Raji (cell line): ENCODE measurements around the gene CSMD2.

ENCODE experiments used
- POLR2A ChIP-seq: IDR thresholded peaks from 2 replicates; pipeline ENCODE4 v1.6.1; 2011; ENCODE audit warnings: low read depth, low read length, control low read depth; ENCODE audit not compliant: insufficient read depth

CSMD2 gene

GRCh38 chr1:33535334-33535733 is 629.7 kb downstream of the CSMD2 start:
- TF ChIP-seq POLR2A: no peak

- no peak for TF ChIP-seq POLR2A
Observed at GRCh38 chr1:33532936-33533335, 632.1 kb downstream of the CSMD2 start.

DNA sequence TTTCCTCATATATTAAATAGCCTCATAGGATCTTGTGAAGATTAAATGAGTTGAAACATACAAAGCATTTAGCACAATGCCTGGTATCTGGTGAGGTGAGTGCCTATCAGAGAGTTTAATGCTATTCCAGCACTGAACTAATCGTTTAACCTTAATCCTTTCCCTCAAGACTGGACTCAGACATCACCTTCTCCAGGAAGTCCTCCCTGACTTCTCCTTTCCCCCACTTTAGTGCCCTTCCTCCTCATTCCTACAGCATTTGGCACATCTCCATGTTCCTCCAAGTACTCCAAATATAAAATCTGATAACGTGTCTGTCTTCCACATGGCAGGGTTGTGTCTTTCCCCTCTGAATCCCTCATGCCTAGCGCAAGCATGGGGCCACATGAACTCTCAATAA is 632.8 kb downstream of the CSMD2 start:
- no peak for TF ChIP-seq POLR2A

- no peak for TF ChIP-seq POLR2A
Observed at GRCh38 chr1:33529957-33530356, 635.1 kb downstream of the CSMD2 start.

DNA sequence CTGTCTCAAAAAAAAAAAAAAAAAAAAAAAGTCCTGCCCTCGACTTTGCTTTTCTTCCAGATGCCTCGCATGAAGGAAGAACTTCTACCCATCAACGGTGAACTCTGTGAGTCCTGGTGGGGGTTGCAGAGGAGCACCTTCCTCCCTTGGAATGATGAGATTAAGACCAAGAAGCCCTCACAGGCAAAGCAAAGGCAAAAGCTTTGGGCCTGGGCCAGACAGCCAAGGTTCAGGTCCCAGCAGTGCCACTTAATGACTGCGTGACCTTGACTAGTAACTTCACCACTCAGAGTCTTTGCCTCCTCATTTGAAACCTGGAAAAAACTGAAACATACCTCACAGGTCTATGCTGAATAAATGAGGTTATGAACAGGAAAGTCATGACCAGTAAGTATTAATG is 637.1 kb downstream of the CSMD2 start:
- no peak for TF ChIP-seq POLR2A

- no peak for TF ChIP-seq POLR2A
Observed at GRCh38 chr1:33524586-33524985, 640.4 kb downstream of the CSMD2 start.

DNA sequence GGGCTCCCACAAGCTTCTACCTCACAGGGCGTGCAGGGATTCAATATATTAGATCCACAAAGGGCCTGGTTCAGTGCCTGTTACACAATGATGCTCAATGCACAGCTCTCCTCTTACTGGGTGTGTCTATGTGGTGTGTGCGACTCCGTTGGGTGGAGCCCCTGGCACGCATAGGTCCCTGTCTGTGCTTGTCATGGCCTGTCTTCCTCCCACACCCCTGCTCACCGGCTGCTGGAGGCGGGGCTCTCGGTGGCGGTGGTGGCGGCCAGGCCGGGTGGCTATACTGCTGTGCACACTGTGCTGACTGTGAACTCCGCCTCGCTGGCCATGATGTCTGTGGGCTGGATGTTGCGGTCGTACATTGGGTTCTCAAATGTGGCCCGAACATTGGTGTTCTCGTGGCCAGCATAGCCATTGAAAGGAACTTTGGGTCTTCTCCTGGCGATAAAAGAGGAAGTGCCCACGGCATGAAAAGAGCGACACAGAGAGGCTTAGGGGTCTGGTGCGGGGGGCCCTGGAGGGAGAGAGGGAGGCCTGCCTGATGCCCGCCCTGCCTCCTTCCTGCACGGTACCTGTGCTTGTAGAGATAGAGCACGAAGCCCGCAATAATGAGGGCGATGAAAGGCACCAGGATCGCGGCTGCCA is 645.7 kb downstream of the CSMD2 start:
- no peak for TF ChIP-seq POLR2A

- TF ChIP-seq POLR2A: no peak
Observed at GRCh38 chr1:33517596-33518250, 647.3 kb downstream of the CSMD2 start.

DNA sequence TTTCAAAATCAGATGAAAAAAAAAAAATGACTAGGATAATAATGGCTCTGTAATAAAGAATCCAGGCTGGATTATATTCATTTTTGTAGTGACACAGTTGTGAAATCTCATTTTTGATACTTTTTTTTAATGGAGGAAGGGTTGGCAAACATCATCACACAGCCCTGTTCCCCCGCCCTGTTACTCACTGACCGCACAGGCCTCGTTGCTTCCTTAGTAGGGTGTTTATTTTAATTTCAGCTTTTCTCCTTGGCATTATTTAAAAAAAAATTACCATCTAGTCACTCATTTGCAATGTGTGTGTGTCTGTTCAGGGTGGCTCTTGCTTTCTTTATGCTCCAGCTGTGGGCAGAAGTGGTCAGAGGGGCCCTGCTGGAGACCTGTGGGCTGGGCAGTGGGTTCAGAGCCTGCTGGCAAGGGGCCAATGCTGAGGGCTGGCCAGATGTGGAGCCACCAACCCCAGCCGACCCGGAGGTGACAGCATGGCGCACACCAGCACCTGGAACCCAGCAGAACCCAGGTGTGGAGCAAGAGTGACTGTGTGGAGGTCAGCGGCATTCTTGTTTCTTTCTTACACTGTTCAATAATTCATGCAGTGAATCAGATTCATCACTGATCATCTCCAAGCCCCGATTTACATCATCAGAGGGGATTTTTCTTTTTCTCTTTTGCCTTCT is 648.0 kb downstream of the CSMD2 start:
- no peak for TF ChIP-seq POLR2A

- TF ChIP-seq POLR2A: no peak
Observed at GRCh38 chr1:33516428-33516827, 648.6 kb downstream of the CSMD2 start.

- no peak for TF ChIP-seq POLR2A
Observed at GRCh38 chr1:33515607-33516006, 649.4 kb downstream of the CSMD2 start.

GRCh38 chr1:33515112-33515511 is 649.9 kb downstream of the CSMD2 start:
- no peak for TF ChIP-seq POLR2A

- TF ChIP-seq POLR2A: no peak
Observed at GRCh38 chr1:33512226-33513011, 652.6 kb downstream of the CSMD2 start.

DNA sequence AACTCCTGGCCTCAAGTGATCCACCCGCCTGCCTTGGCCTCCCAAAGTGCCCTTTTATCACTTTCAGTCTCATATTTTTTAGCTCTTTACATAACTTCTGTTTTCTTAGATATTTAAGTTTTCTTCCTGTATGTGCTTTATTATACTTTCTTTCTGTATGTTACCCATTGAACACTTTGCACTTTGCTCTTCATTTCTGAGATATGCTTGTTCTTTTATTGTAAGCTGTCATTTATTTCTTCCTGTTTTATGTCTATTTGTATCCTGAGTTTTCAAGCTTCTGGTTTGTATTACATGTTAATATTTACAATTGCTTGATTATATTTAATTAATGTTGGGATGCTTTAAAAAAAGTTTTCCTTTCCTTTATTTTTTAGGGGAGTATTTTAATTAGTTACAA is 656.9 kb downstream of the CSMD2 start:
- no peak for TF ChIP-seq POLR2A

DNA sequence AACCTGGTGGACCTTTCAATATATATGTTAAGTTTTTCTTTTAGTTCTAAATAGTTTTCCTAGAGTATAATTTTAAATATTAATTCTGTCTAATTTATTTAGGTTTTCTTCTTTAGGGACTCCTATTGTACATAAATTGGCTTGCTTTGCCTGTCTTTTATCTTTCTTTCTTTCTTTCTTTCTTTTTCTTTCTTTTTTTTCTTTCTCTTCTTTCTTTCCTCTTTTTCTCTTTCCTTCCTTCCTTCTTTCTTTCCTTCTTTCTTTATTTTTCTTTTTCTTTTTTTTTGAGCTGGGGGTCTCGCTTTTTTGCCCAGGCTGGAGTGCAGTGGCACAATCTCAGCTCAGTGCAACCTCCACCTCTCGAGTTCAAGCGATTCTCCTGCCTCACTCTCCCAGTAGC is 657.4 kb downstream of the CSMD2 start:
- no peak for TF ChIP-seq POLR2A
